ENCODE measurements around the gene TMEM60. TPM values are rescaled to one million over a fixed set of nuclear protein-coding genes. Genes with fewer than 3 reads are reported as not detected.

Gene TMEM60
- total RNA-seq, 2 donors from 2014 or later, result 8.7 to 12.2 TPM

- no peaks in the 10 kb centered on the region for H3K4me1 ChIP-seq (ENCODE audit: control insufficient read depth in 1 of 2, low read depth in 2 of 2)
- ATAC-seq (ENCODE audit: insufficient number of reproducible peaks, low FRiP score, low read depth), result no peak
- no peak overlapping the region for H3K4me3 ChIP-seq
- H3K36me3 ChIP-seq, result no peaks in the 10 kb centered on the region
- H3K27ac ChIP-seq, result no peak overlapping the region
- no peak for DNase-seq (ENCODE audit: low spot score)
- H3K27me3 ChIP-seq (replicated peaks; ENCODE audit: insufficient read depth), result no peaks in the 10 kb centered on the region
- H3K9me3 ChIP-seq, result no peaks in the 10 kb centered on the region
- TF ChIP-seq CTCF (IDR thresholded peaks at IDR 0.05), result no peak
Measured at GRCh38 chr7:77752016-77752415, 46.2 kb downstream of the TMEM60 start.

DNA sequence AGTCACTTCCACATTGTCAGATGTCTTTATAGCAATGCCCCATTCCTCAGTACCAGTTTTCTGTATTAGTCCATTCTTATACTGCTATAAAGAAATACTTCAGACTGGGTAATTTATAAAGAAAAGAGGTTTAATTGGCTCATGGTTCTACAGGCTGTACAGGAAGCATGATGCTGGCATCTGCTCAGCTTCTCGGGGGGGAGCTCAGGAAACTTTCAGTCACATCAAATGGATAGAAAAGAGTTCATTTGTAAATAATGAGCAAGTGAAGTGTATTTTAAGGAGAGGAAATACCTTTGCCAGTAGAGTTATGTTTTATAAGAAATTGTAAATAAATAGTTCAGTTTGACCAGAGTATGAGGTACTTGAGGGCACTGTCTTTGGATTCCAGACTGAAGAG is 50.5 kb downstream of the TMEM60 start:
- no peak for TF ChIP-seq CTCF (IDR thresholded peaks at IDR 0.05)
- Histone ChIP-seq H3K27ac (no peak overlapping the region), H3K4me1 (ENCODE audit: control insufficient read depth in 1 of 2, low read depth in 2 of 2) (no peaks in the 10 kb centered on the region), H3K9me3 (no peaks in the 10 kb centered on the region), H3K27me3 (replicated peaks; ENCODE audit: insufficient read depth) (no peaks in the 10 kb centered on the region), H3K36me3 (no peaks in the 10 kb centered on the region), H3K4me3 (no peak overlapping the region)
- DNase-seq (ENCODE audit: low spot score), result no peak
- no peak for ATAC-seq (ENCODE audit: insufficient number of reproducible peaks, low FRiP score, low read depth)

DNA sequence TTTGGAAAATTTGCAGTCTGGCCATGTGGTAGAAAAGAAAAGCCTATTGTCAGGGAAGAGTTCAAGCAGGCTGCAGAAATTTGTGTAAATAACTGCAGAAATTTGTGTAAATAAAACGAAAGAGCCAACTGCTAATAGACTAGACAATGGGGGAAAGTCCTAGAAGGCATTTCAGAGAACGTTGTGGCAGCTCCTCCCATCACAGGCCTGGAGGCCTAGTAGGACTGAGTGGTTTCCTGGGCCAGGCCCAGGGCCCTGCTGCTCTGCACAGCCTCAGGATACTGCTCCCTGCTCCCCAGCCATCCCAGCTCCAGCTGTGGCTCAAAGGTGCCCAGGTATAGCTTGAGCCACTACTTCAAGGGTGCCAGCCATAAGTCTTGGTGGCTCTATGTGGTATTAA is 51.1 kb downstream of the TMEM60 start:
- no peak for TF ChIP-seq CTCF (IDR thresholded peaks at IDR 0.05)
- Histone ChIP-seq H3K27me3 (replicated peaks; ENCODE audit: insufficient read depth) (no peaks in the 10 kb centered on the region), H3K27ac (no peak overlapping the region), H3K4me1 (ENCODE audit: control insufficient read depth in 1 of 2, low read depth in 2 of 2) (no peaks in the 10 kb centered on the region), H3K36me3 (no peaks in the 10 kb centered on the region), H3K4me3 (no peak overlapping the region), H3K9me3 (no peaks in the 10 kb centered on the region)
- DNase-seq (ENCODE audit: low spot score) (no peak), ATAC-seq (ENCODE audit: insufficient number of reproducible peaks, low FRiP score, low read depth) (no peak)

DNA sequence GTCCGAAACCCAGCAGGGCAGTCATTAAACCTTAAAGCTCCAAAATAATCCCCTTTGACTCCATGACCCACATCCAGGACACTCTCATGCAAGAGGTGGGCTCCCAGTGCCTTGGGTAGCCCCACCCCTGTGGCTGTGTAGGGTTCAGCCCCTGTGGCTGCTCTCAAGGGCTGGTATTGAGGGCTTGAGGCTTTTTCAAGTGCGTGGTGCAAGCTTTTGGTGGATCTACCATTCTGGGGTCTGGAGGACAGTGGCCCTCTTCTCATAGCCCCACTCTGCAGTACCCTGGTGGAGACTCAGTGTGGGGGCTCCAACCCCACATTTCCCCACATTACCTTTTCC is 51.4 kb downstream of the TMEM60 start:
- no peaks in the 10 kb centered on the region for H3K4me1 ChIP-seq (ENCODE audit: control insufficient read depth in 1 of 2, low read depth in 2 of 2)
- ATAC-seq (ENCODE audit: insufficient number of reproducible peaks, low FRiP score, low read depth) (no peak), DNase-seq (ENCODE audit: low spot score) (no peak)
- no peaks in the 10 kb centered on the region for H3K9me3 ChIP-seq
- H3K27me3 ChIP-seq (replicated peaks; ENCODE audit: insufficient read depth), result no peaks in the 10 kb centered on the region
- H3K4me3 ChIP-seq, result no peak overlapping the region
- no peak overlapping the region for H3K27ac ChIP-seq
- no peak for TF ChIP-seq CTCF (IDR thresholded peaks at IDR 0.05)
- no peaks in the 10 kb centered on the region for H3K36me3 ChIP-seq

DNA sequence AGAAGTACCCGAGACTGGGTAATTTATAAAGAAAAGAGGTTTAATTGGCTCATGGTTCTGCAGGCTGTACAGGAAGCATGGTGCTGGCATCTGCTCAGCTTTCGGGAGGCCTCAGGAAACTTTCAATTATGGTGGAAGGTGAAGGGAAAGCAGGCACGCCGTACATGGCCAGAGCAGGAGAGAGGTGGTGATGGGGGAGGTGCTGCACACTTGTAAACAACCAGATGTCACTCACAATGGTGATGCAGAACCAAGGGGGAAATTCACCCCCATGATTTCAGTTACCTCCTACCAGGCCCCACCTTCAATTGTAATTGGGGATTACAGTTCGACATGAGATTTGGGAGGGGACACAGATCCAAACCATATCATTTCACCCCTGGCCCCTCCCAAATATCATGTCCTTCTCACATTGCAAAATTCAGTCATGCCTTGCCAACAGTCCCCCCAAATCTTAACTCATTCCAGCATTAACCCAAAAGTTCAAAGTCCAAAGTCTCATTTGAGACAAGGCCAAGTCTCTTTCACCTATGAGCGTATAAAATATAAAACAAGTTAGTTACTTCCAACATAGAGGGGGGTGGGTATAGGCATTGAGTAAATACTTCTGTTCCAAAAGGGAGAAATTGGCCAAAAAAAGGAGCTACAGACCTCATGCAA is 51.9 kb downstream of the TMEM60 start:
- ATAC-seq (ENCODE audit: insufficient number of reproducible peaks, low FRiP score, low read depth) (no peak), DNase-seq (ENCODE audit: low spot score) (no peak)
- no peaks in the 10 kb centered on the region for H3K4me1 ChIP-seq (ENCODE audit: control insufficient read depth in 1 of 2, low read depth in 2 of 2)
- H3K9me3 ChIP-seq, result no peaks in the 10 kb centered on the region
- no peaks in the 10 kb centered on the region for H3K36me3 ChIP-seq
- no peak for TF ChIP-seq CTCF (IDR thresholded peaks at IDR 0.05)
- no peak overlapping the region for H3K27ac ChIP-seq
- no peaks in the 10 kb centered on the region for H3K27me3 ChIP-seq (replicated peaks; ENCODE audit: insufficient read depth)
- no peak overlapping the region for H3K4me3 ChIP-seq
